PC-3 (cell line): ENCODE data around the gene CFAP65. TPM values are rescaled to one million over a fixed set of nuclear protein-coding genes. Genes with fewer than 3 reads are reported as not detected.

Experiments used
- ATAC-seq: fragments of 200-7000 bp; cut with Tn5 transposase; 2 replicates; pipeline ENCODE4 v1.9.1; 2020; ENCODE audit warnings: mild to moderate bottlenecking, moderate library complexity
- BruUV-seq: library from RNA; stranded (reverse); fragments of 400-500 nt; replicated peaks from 2 replicates; lab custom pipeline; 2021; lab: Mats Ljungman, UMichigan
- CTCF ChIA-PET: fragments of 300-600 bp; sonication (Branson Sonifier 250); formaldehyde crosslinking; loops from one replicate; lab custom pipeline; 2022; ENCODE audit warnings: antibody characterized with exemption; lab: Charles Lee
- POLR2A ChIA-PET: fragments of 300-600 bp; sonication (Branson Sonifier 250); formaldehyde crosslinking; loops from one replicate; lab custom pipeline; 2022; ENCODE audit warnings: antibody characterized with exemption; ENCODE audit not compliant: unreplicated experiment; lab: Charles Lee
- DNase-seq: peaks from one replicate; pipeline ENCODE4 v3.0.0-alpha.2; 2015
- H2AFZ ChIP-seq: fragments of 300-600 bp; sonication (generic); 2 replicates; pipeline ENCODE4 v1.6.0; 2016; ENCODE audit warnings: antibody characterized with exemption, low read length
- H3F3A ChIP-seq: fragments of 300-600 bp; sonication (generic); one replicate; pipeline ENCODE4 v1.6.0; 2017; ENCODE audit warnings: antibody characterized with exemption, low read length, control low read depth, mild to moderate bottlenecking; ENCODE audit not compliant: unreplicated experiment
- H3K27ac ChIP-seq: fragments of 300-600 bp; sonication (generic); 2 replicates; pipeline ENCODE4 v1.5.1; 2016; ENCODE audit warnings: mild to moderate bottlenecking, low read length
- H3K27me3 ChIP-seq: fragments of 300-600 bp; sonication (generic); 2 replicates; pipeline ENCODE4 v1.6.1; 2016; ENCODE audit warnings: low read length, mixed read lengths
- H3K36me3 ChIP-seq: fragments of 300-600 bp; sonication (generic); 2 replicates; pipeline ENCODE4 v1.6.1; 2016; ENCODE audit warnings: low read depth, mixed run types, low read length, mixed read lengths
- H3K4me1 ChIP-seq: fragments of 300-600 bp; sonication (generic); 2 replicates; pipeline ENCODE4 v1.5.1; 2016; ENCODE audit warnings: low read length; ENCODE audit not compliant: insufficient read depth
- H3K4me2 ChIP-seq: fragments of 300-600 bp; sonication (generic); 2 replicates; pipeline ENCODE4 v1.6.0; 2016; ENCODE audit warnings: low read length
- H3K4me3 ChIP-seq: fragments of 300-600 bp; sonication (generic); 2 replicates; pipeline ENCODE4 v1.5.1; 2016; ENCODE audit warnings: mild to moderate bottlenecking, low read length, mixed read lengths
- H3K79me2 ChIP-seq: fragments of 300-600 bp; sonication (generic); 2 replicates; pipeline ENCODE4 v1.6.1; 2017; ENCODE audit warnings: low read length, mixed read lengths
- H3K9ac ChIP-seq: fragments of 300-600 bp; sonication (generic); 2 replicates; pipeline ENCODE4 v1.6.0; 2016; ENCODE audit warnings: mild to moderate bottlenecking, low read length
- H3K9me2 ChIP-seq: fragments of 300-600 bp; sonication (generic); replicated peaks from 2 replicates; pipeline ENCODE4 v1.6.1; 2016; ENCODE audit warnings: mixed run types, low read length, mixed read lengths
- H3K9me3 ChIP-seq: fragments of 300-600 bp; sonication (generic); 2 replicates; pipeline ENCODE4 v1.6.1; 2016; ENCODE audit warnings: low read length, mixed read lengths
- H4K20me1 ChIP-seq: fragments of 300-600 bp; sonication (generic); 2 replicates; pipeline ENCODE4 v1.6.1; 2016; ENCODE audit warnings: low read length, mixed read lengths
- CTCF ChIP-seq: fragments of 300-600 bp; sonication (generic); conservative IDR thresholded peaks from 2 replicates; pipeline ENCODE4 v1.5.1; 2017; ENCODE audit warnings: antibody characterized with exemption, low read depth, mild to moderate bottlenecking, low read length
- EZH2 ChIP-seq: fragments of 300-600 bp; sonication (generic); IDR thresholded peaks from one replicate; pipeline ENCODE4 v1.6.1; 2017; ENCODE audit warnings: antibody characterized with exemption, mild to moderate bottlenecking, low read length; ENCODE audit not compliant: unreplicated experiment
- EZH2phosphoT487 ChIP-seq: fragments of 300-600 bp; sonication (generic); IDR thresholded peaks from 2 replicates; pipeline ENCODE4 v1.6.1; 2018; ENCODE audit warnings: mild to moderate bottlenecking, antibody characterized with exemption, low read length, borderline replicate concordance
- intact Hi-C: fragments of 100-400 bp; cut with micrococcal nuclease; formaldehyde crosslinking; loops from 2 replicates; pipeline ENCODE4 v1.9.0; 2023
- total RNA-seq: library from RNA; depleted of rRNA; stranded (reverse); fragments of >200 nt; gene quantifications from 2 replicates; pipeline ENCODE4 v1.2.3, GENCODE V29; 2014

The CFAP65 gene
- total RNA-seq, 1 experiment from 2014 or later = 0.18 TPM

DNA sequence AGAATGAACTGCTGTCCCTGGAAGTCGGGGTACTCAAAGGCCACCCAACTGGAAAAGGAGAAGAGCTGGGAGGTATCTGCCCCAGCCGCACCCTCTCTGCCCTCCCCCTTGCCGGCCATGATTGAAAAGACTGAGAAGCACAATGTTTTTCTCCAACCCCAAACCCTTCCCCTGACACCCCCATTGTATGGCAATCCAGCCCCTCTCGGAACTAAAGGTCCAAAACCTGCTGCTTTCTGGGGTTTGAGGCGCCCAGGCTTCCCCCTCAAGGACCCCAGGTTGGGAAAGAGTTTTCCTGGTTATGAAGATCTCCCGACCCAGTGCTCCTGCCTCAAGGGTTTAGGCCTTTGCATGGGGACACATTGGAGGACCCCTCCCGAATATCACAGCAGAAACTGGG is 49.1 kb downstream of the CFAP65 start:
- Histone ChIP-seq H3K4me3 (no peak overlapping the region), H2AFZ (no peak overlapping the region), H3K27me3 (peaks cover 8% of the 10 kb centered on the region), H3K9ac (no peak overlapping the region), H3K79me2 (no peaks in the 10 kb centered on the region), H3K4me1 (peaks cover 26% of the 10 kb centered on the region), H3K9me2 (no peaks in the 10 kb centered on the region), H3F3A (no peaks in the 10 kb centered on the region), H3K4me2 (no peak overlapping the region), H3K27ac (no peak overlapping the region), H4K20me1 (no peaks in the 10 kb centered on the region), H3K36me3 (no peaks in the 10 kb centered on the region), H3K9me3 (no peaks in the 10 kb centered on the region)
- POLR2A ChIA-PET = no interaction called here
- TF ChIP-seq EZH2 (no peak), EZH2phosphoT487 (no peak), CTCF (no peak)
- ATAC-seq (no peak), DNase-seq (no peak)
- BruUV-seq = no TSS peak
- intact Hi-C loops = no loop called here
- CTCF ChIA-PET = no interaction called here

- ATAC-seq = no peak
These were observed 49.6 kb downstream of the CFAP65 start for GRCh38 chr2:218991674-218992168.

More at GRCh38 chr2:218991674-218992168, 49.6 kb downstream of the CFAP65 start:
- no peak overlapping the region for H3K9ac ChIP-seq
- H3K9me3 ChIP-seq = no peaks in the 10 kb centered on the region
- no peak overlapping the region for H3K4me3 ChIP-seq
- H2AFZ ChIP-seq = no peak overlapping the region
- H3K27me3 ChIP-seq = peaks cover 13% of the 10 kb centered on the region
- H3K36me3 ChIP-seq = no peaks in the 10 kb centered on the region
- BruUV-seq = no TSS peak
- no peaks in the 10 kb centered on the region for H3F3A ChIP-seq
- no peaks in the 10 kb centered on the region for H4K20me1 ChIP-seq
- CTCF ChIA-PET = no interaction called here
- TF ChIP-seq EZH2phosphoT487 (no peak), CTCF (no peak), EZH2 (no peak)
- no peak overlapping the region for H3K4me2 ChIP-seq
- no peaks in the 10 kb centered on the region for H3K79me2 ChIP-seq
- H3K27ac ChIP-seq = no peak overlapping the region
- H3K4me1 ChIP-seq = peaks cover 25% of the 10 kb centered on the region
- POLR2A ChIA-PET = no interaction called here
- intact Hi-C loops = no loop called here
- no peaks in the 10 kb centered on the region for H3K9me2 ChIP-seq
- peak; percentile 17 for DNase-seq
